RWPE2 (cell line): ENCODE results near the gene GCN1.

ENCODE experiments used
- ATAC-seq: fragments of 200-7000 bp; cut with Tn5 transposase; 3 replicates; pipeline ENCODE4 v1.9.1; 2021; ENCODE audit warnings: low read depth
- DNase-seq: peaks from one replicate; pipeline ENCODE4 v3.0.0-alpha.2; 2020; ENCODE audit warnings: low spot score
- H3K27ac ChIP-seq: fragments of 450-650 bp; 2 replicates; pipeline ENCODE4 v1.5.1; 2017; ENCODE audit warnings: mild to moderate bottlenecking; ENCODE audit not compliant: poor library complexity, severe bottlenecking
- H3K27me3 ChIP-seq: fragments of 250-450 bp; sonication (Bioruptor Pico); 2 replicates; pipeline ENCODE4 v1.5.1; 2021; ENCODE audit warnings: mild to moderate bottlenecking, moderate library complexity; ENCODE audit not compliant: insufficient read depth, poor library complexity, severe bottlenecking
- H3K36me3 ChIP-seq: fragments of 250-450 bp; sonication (Bioruptor Pico); 2 replicates; pipeline ENCODE4 v1.5.1; 2020; ENCODE audit warnings: low read depth, mild to moderate bottlenecking, moderate library complexity
- H3K4me1 ChIP-seq: fragments of 250-450 bp; sonication (Bioruptor Pico); 2 replicates; pipeline ENCODE4 v1.5.1; 2021; ENCODE audit warnings: mild to moderate bottlenecking, moderate library complexity; ENCODE audit not compliant: insufficient read depth, poor library complexity, severe bottlenecking
- H3K4me3 ChIP-seq: fragments of 250-450 bp; sonication (Bioruptor Pico); 2 replicates; pipeline ENCODE4 v1.5.1; 2021; ENCODE audit warnings: mild to moderate bottlenecking, moderate library complexity; ENCODE audit not compliant: severe bottlenecking
- H3K9me3 ChIP-seq: fragments of 250-450 bp; sonication (Bioruptor Pico); 2 replicates; pipeline ENCODE4 v1.5.1; 2021; ENCODE audit warnings: mild to moderate bottlenecking, moderate library complexity; ENCODE audit not compliant: severe bottlenecking
- CTCF ChIP-seq: fragments of 450-650 bp; IDR thresholded peaks from one replicate; pipeline ENCODE4 v1.5.1; 2017; ENCODE audit warnings: mild to moderate bottlenecking, moderate library complexity; ENCODE audit not compliant: poor library complexity, severe bottlenecking

The GCN1 gene

GRCh38 chr12:120231316-120232011, 36.9 kb upstream of the GCN1 start:
- TF ChIP-seq CTCF: no peak
- no peaks in the 10 kb centered on the region for H3K27me3 ChIP-seq
- DNase-seq (peak; percentile 99), ATAC-seq (peak; percentile 66)
- H3K9me3 ChIP-seq: no peaks in the 10 kb centered on the region
- H3K4me1 ChIP-seq: peaks cover 97% of the 10 kb centered on the region
- H3K27ac ChIP-seq: peak overlapping the region; percentile 100
- no peak overlapping the region for H3K4me3 ChIP-seq
- peaks cover 33% of the 10 kb centered on the region for H3K36me3 ChIP-seq

GRCh38 chr12:120230974-120231315, 36.4 kb upstream of the GCN1 start:
- no peak for TF ChIP-seq CTCF
- peaks cover 38% of the 10 kb centered on the region for H3K36me3 ChIP-seq
- no peak for ATAC-seq
- H3K9me3 ChIP-seq: no peaks in the 10 kb centered on the region
- H3K4me1 ChIP-seq: peaks cover 97% of the 10 kb centered on the region
- H3K27ac ChIP-seq: peak overlapping the region; percentile 100
- DNase-seq: no peak
- no peaks in the 10 kb centered on the region for H3K27me3 ChIP-seq
- H3K4me3 ChIP-seq: no peak overlapping the region

- peak; percentile 92 for DNase-seq
- H3K4me3 ChIP-seq: no peak overlapping the region
Measured at GRCh38 chr12:120230326-120230973, 35.9 kb upstream of the GCN1 start.

DNA sequence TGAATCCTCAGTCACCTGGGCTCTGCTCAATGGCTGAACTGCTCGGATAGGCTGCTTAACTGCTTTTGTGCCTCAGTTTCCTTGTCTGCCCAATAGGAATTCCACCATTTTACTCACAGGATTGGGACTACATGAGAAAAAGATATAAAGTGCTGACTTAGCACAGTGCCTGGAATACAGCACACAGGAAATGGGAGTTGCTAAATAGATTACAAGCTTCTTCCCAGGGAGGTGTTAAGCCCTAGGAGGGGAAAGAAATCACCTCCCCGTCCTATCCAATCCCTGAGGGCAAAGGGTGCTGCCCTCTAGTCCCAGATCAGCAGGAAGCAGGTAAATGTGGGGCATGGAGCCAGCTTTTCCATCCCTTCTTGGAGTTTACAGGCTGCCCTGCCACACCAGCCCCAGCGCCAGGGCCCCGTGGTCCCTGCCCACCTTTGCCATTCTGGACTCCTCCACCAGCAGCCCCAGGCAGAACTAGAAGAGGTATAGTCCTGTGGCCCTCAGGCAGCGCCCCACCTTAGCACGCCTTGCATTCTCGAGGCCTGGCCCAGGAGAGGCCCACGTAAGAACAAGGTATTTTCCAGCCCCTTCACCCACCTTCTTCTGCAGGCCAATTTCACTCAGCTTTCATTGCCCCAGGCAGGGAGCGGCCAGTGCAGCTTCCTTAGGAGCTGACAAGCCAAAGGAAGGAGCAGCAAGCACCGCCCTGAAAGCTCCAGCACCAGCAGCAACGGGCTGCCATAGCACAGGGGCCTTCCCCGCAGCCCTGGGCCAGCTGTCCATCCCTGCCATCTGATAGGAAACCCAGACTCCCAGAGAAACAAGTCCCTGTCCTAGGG, 35.2 kb upstream of the GCN1 start:
- Histone ChIP-seq H3K4me1 (peaks cover 96% of the 10 kb centered on the region), H3K9me3 (no peaks in the 10 kb centered on the region), H3K36me3 (peaks cover 50% of the 10 kb centered on the region), H3K27ac (peak overlapping the region; percentile 100), H3K27me3 (no peaks in the 10 kb centered on the region), H3K4me3 (no peak overlapping the region)
- no peak for DNase-seq
- peak; percentile 7 for ATAC-seq
- no peak for TF ChIP-seq CTCF

More at GRCh38 chr12:120230326-120230973, 35.9 kb upstream of the GCN1 start:
- TF ChIP-seq CTCF: no peak
- peaks cover 43% of the 10 kb centered on the region for H3K36me3 ChIP-seq
- H3K27ac ChIP-seq: peak overlapping the region; percentile 100
- no peaks in the 10 kb centered on the region for H3K27me3 ChIP-seq
- peak; percentile 36 for ATAC-seq
- peaks cover 97% of the 10 kb centered on the region for H3K4me1 ChIP-seq
- H3K9me3 ChIP-seq: no peaks in the 10 kb centered on the region
